Esophagus muscularis mucosa (tissue), 4 donors: ENCODE measurements around the gene XYLT1. TPM values are rescaled to one million over a fixed set of nuclear protein-coding genes. Genes with fewer than 3 reads are reported as not detected.

Source experiments
- DNase-seq: peaks from one replicate; pipeline ENCODE4 v3.0.0-alpha.2; 2017; ENCODE audit errors: extremely low spot score
- H3K27ac ChIP-seq, 4 donors: fragments of 200-600 bp; sonication (generic); replicated peaks in 1 of 4; 1 replicate in 3 of 4; 2 replicates in 1 of 4; pipeline ENCODE4 v1.5.1; 2016 to 2019; ENCODE audit warnings: mild to moderate bottlenecking in 1 of 4
- H3K27me3 ChIP-seq, 4 donors: fragments of 200-600 bp; sonication (generic); one replicate each; pipeline versions ENCODE4 v1.5.1 to v1.6.0; 2016 to 2019
- H3K36me3 ChIP-seq, 4 donors: fragments of 200-600 bp; sonication (generic); one replicate each; pipeline ENCODE4 v1.5.1; 2016 to 2019
- H3K4me1 ChIP-seq, 4 donors: fragments of 200-600 bp; sonication (generic); one replicate each; pipeline ENCODE4 v1.5.1; 2016 to 2019
- H3K4me3 ChIP-seq, 4 donors: fragments of 200-600 bp; sonication (generic); 1 replicate in 2 of 4; 2 replicates in 2 of 4; pipeline ENCODE4 v1.5.1; 2016 to 2019; ENCODE audit warnings: mild to moderate bottlenecking in 4 of 4, moderate library complexity in 1 of 4
- H3K9me3 ChIP-seq, 4 donors: fragments of 200-600 bp; sonication (generic); 1 replicate in 3 of 4; 2 replicates in 1 of 4; pipeline ENCODE4 v1.5.1; 2016 to 2019
- CTCF ChIP-seq, 3 experiments: fragments of 200-600 bp in 2 of 3; fragments of 450-650 bp in 1 of 3; sonication (generic) in 2 of 3; IDR thresholded peaks; one replicate each; pipeline ENCODE4 v1.5.1; 2017 to 2019; ENCODE audit warnings: antibody characterized with exemption in 3 of 3, mild to moderate bottlenecking in 2 of 3, moderate library complexity in 1 of 3
- EP300 ChIP-seq: sonication (generic); formaldehyde crosslinking; IDR thresholded peaks from one replicate; pipeline ENCODE4 v1.6.1; 2017; ENCODE audit warnings: antibody characterized with exemption
- POLR2A ChIP-seq: fragments of 450-650 bp; IDR thresholded peaks from one replicate; pipeline ENCODE4 v1.6.1; 2017; ENCODE audit warnings: antibody characterized with exemption, moderate library complexity, mild to moderate bottlenecking, low read depth
- POLR2AphosphoS5 ChIP-seq, 2 donors: sonication (generic); formaldehyde crosslinking; IDR thresholded peaks; one replicate each; pipeline ENCODE4 v1.6.1; 2017; ENCODE audit warnings: antibody characterized with exemption in 2 of 2
- WGBS: methylation state at CpG from one replicate; pipeline ENCODE4 v1.1.5; 2018; 5-methylcytosine and 5-hydroxymethylcytosine counted together
- intact Hi-C: fragments of 100-400 bp; cut with DNase I; formaldehyde crosslinking; loops from one replicate; pipeline ENCODE4 v1.15.1; 2023
- total RNA-seq, 4 donors: library from RNA; depleted of rRNA; stranded (reverse); fragments of >200 nt; gene quantifications; one replicate each; pipeline versions ENCODE4 v1.1.0 to v1.2.1, GENCODE V29; 2016

XYLT1 gene
- total RNA-seq, 4 donors from 2014 or later: 25.2 to 57.1 (median 33.5) TPM

- Histone ChIP-seq H3K9me3 (peaks cover 0 to 7% (median 2%) of the 10 kb centered on the region in 4 donors), H3K4me3 (no peak overlapping the region), H3K27ac (peak overlapping the region in 2 of 4 donors; percentile 20 to 31), H3K4me1 (peaks cover 0 to 32% (median 16%) of the 10 kb centered on the region in 4 donors), H3K36me3 (peaks cover 0 to 10% (median 0%) of the 10 kb centered on the region in 4 donors), H3K27me3 (no peaks in the 10 kb centered on the region)
- intact Hi-C loops: loop anchor here (5.0 kb wide), 3 partner anchors 76 to 251 kb away; no protein-coding TSS in a partner anchor
- 55% methylated on average over 8 of the region's 8 CpGs for WGBS
- no peak for DNase-seq
- TF ChIP-seq EP300 (no peak), CTCF (IDR thresholded peaks at IDR 0.05) (no peak), POLR2A (no peak), POLR2AphosphoS5 (IDR thresholded peaks at IDR 0.05) (no peak)
These were observed 254.8 kb downstream of the XYLT1 start for GRCh38 chr16:17215936-17216335.

GRCh38 chr16:17215306-17215705 lies 255.5 kb downstream of the XYLT1 start:
- no peak for DNase-seq
- Histone ChIP-seq H3K4me3 (no peak overlapping the region), H3K27ac (no peak overlapping the region), H3K9me3 (peaks cover 0 to 7% (median 2%) of the 10 kb centered on the region in 4 donors), H3K4me1 (peaks cover 0 to 36% (median 20%) of the 10 kb centered on the region in 4 donors), H3K27me3 (no peaks in the 10 kb centered on the region), H3K36me3 (peaks cover 0 to 10% (median 0%) of the 10 kb centered on the region in 4 donors)
- WGBS: 80% methylated on average over 2 of the region's 2 CpGs
- TF ChIP-seq CTCF (IDR thresholded peaks at IDR 0.05) (no peak), EP300 (no peak), POLR2A (no peak), POLR2AphosphoS5 (IDR thresholded peaks at IDR 0.05) (no peak)
- intact Hi-C loops: loop anchor here (5.0 kb wide), 3 partner anchors 77 to 252 kb away; no protein-coding TSS in a partner anchor

- Histone ChIP-seq H3K27ac (no peak overlapping the region), H3K4me3 (no peak overlapping the region), H3K4me1 (peaks cover 0 to 36% (median 20%) of the 10 kb centered on the region in 4 donors), H3K27me3 (no peaks in the 10 kb centered on the region), H3K9me3 (peaks cover 0 to 7% (median 2%) of the 10 kb centered on the region in 4 donors), H3K36me3 (peaks cover 0 to 10% (median 0%) of the 10 kb centered on the region in 4 donors)
- TF ChIP-seq CTCF (IDR thresholded peaks at IDR 0.05) (no peak), EP300 (no peak), POLR2AphosphoS5 (IDR thresholded peaks at IDR 0.05) (no peak), POLR2A (no peak)
- intact Hi-C loops: no loop called here
- no peak for DNase-seq
- 97% methylated on average over 3 of the region's 3 CpGs for WGBS
These were observed 256.8 kb downstream of the XYLT1 start for GRCh38 chr16:17213974-17214373.

- 80% methylated on average over 2 of the region's 2 CpGs for WGBS
- DNase-seq: no peak
- no peak overlapping the region for H3K27ac ChIP-seq
- no peak for TF ChIP-seq EP300
- TF ChIP-seq POLR2A: no peak
- TF ChIP-seq CTCF (IDR thresholded peaks at IDR 0.05): no peak
- TF ChIP-seq POLR2AphosphoS5 (IDR thresholded peaks at IDR 0.05): no peak
- H3K27me3 ChIP-seq: no peaks in the 10 kb centered on the region
- H3K9me3 ChIP-seq: peaks cover 0 to 7% (median 2%) of the 10 kb centered on the region in 4 donors
- peaks cover 0 to 28% (median 14%) of the 10 kb centered on the region in 4 donors for H3K4me1 ChIP-seq
- peaks cover 0 to 10% (median 0%) of the 10 kb centered on the region in 4 donors for H3K36me3 ChIP-seq
- no peak overlapping the region for H3K4me3 ChIP-seq
- intact Hi-C loops: no loop called here
These were observed 257.7 kb downstream of the XYLT1 start for GRCh38 chr16:17213025-17213424.

GRCh38 chr16:17212606-17213005 lies 258.2 kb downstream of the XYLT1 start:
- no peak for DNase-seq
- WGBS: 78% methylated on average over 6 of the region's 6 CpGs
- TF ChIP-seq POLR2AphosphoS5 (IDR thresholded peaks at IDR 0.05) (no peak), POLR2A (no peak), CTCF (IDR thresholded peaks at IDR 0.05) (no peak), EP300 (no peak)
- Histone ChIP-seq H3K36me3 (peaks cover 0 to 10% (median 0%) of the 10 kb centered on the region in 4 donors), H3K4me1 (peaks cover 0 to 23% (median 14%) of the 10 kb centered on the region in 4 donors), H3K27ac (no peak overlapping the region), H3K27me3 (no peaks in the 10 kb centered on the region), H3K4me3 (no peak overlapping the region), H3K9me3 (peaks cover 0 to 7% (median 2%) of the 10 kb centered on the region in 4 donors)
- intact Hi-C loops: no loop called here
